IMR-90 (cell line): ENCODE measurements around the gene GRB10. TPM values are rescaled to one million over a fixed set of nuclear protein-coding genes. Genes with fewer than 3 reads are reported as not detected.

Source experiments
- ATAC-seq: fragments of 200-7000 bp; cut with Tn5 transposase; 2 replicates; pipeline ENCODE4 v1.9.1; 2020; ENCODE audit warnings: low read depth, mild to moderate bottlenecking, moderate library complexity
- BruUV-seq: library from RNA; stranded (reverse); fragments of 400-500 nt; replicated peaks from 2 replicates; lab custom pipeline; 2021; lab: Mats Ljungman, UMichigan
- CTCF ChIA-PET: fragments of 300-600 bp; formaldehyde crosslinking; extraction: SDS; loops from one replicate; lab custom pipeline; 2021; ENCODE audit warnings: antibody characterized with exemption; lab: Yijun Ruan, JAX
- POLR2A ChIA-PET: fragments of 300-600 bp; sonication (Branson Sonifier 250); formaldehyde crosslinking; loops from one replicate; lab custom pipeline; 2022; ENCODE audit warnings: antibody characterized with exemption; ENCODE audit not compliant: unreplicated experiment; lab: Charles Lee
- DNase-seq: peaks from one replicate; pipeline ENCODE4 v3.0.0; 2013
- H2AFZ ChIP-seq: replicated peaks from 2 replicates; pipeline ENCODE3; 2013; ENCODE audit warnings: low read length, mild to moderate bottlenecking; ENCODE audit not compliant: poor library complexity
- H2AK5ac ChIP-seq: 2 replicates; pipeline ENCODE4 v1.6.1; 2013; ENCODE audit warnings: low read depth, low read length, inconsistent platforms
- H2AK9ac ChIP-seq: replicated peaks from 2 replicates; pipeline ENCODE3; 2013; ENCODE audit warnings: mild to moderate bottlenecking, low read depth, low read length, moderate library complexity; ENCODE audit not compliant: poor library complexity
- H2BK120ac ChIP-seq: 2 replicates; pipeline ENCODE4 v1.6.1; 2013; ENCODE audit warnings: low read depth, low read length, inconsistent platforms
- H2BK15ac ChIP-seq: 3 replicates; pipeline ENCODE4 v1.6.1; 2013; ENCODE audit warnings: low read depth, low read length, inconsistent platforms
- H2BK20ac ChIP-seq: 2 replicates; pipeline ENCODE4 v1.6.1; 2013; ENCODE audit warnings: low read depth, mild to moderate bottlenecking, inconsistent platforms, low read length, moderate library complexity
- H2BK5ac ChIP-seq: 2 replicates; pipeline ENCODE4 v1.6.1; 2013; ENCODE audit warnings: mild to moderate bottlenecking, low read depth, low read length, inconsistent platforms; ENCODE audit not compliant: poor library complexity, severe bottlenecking
- H3K14ac ChIP-seq: replicated peaks from 2 replicates; pipeline ENCODE4 v1.6.1; 2013; ENCODE audit warnings: low read depth, low read length, inconsistent platforms
- H3K18ac ChIP-seq: 2 replicates; pipeline ENCODE4 v1.6.1; 2013; ENCODE audit warnings: low read depth, low read length, control low read depth
- H3K23ac ChIP-seq: 2 replicates; pipeline ENCODE4 v1.6.1; 2013; ENCODE audit warnings: low read depth, low read length, inconsistent platforms
- H3K27ac ChIP-seq: 2 replicates; pipeline ENCODE4 v1.5.1; 2013; ENCODE audit warnings: mild to moderate bottlenecking, control low read depth, low read length; ENCODE audit not compliant: insufficient read depth
- H3K27me3 ChIP-seq: 2 replicates; pipeline ENCODE4 v1.6.1; 2013; ENCODE audit warnings: low read length; ENCODE audit not compliant: control insufficient read depth, insufficient read depth
- H3K36me3 ChIP-seq: 2 replicates; pipeline ENCODE4 v1.6.1; 2013; ENCODE audit warnings: low read length, mixed read lengths; ENCODE audit not compliant: control insufficient read depth, insufficient read depth
- H3K4ac ChIP-seq: 2 replicates; pipeline ENCODE4 v1.6.1; 2013; ENCODE audit warnings: low read depth, low read length, inconsistent platforms
- H3K4me1 ChIP-seq: 2 replicates; pipeline ENCODE4 v1.6.1; 2013; ENCODE audit warnings: low read length, mixed read lengths; ENCODE audit not compliant: control insufficient read depth, insufficient read depth
- H3K4me2 ChIP-seq: 2 replicates; pipeline ENCODE4 v1.6.1; 2013; ENCODE audit warnings: low read depth, mild to moderate bottlenecking, control low read depth, low read length, moderate library complexity
- H3K4me3 ChIP-seq: 2 replicates; pipeline ENCODE4 v1.5.1; 2013; ENCODE audit warnings: low read depth, mild to moderate bottlenecking, control low read depth, low read length, moderate library complexity; ENCODE audit not compliant: insufficient read depth
- H3K56ac ChIP-seq: 2 replicates; pipeline ENCODE4 v1.6.1; 2013; ENCODE audit warnings: low read length, inconsistent platforms; ENCODE audit not compliant: insufficient read depth; ENCODE audit errors: extremely low read depth
- H3K79me1 ChIP-seq, 2 experiments: 2 replicates each; pipeline ENCODE4 v1.6.1; 2013; ENCODE audit warnings: low read length in 2 of 2, inconsistent platforms in 1 of 2, low read depth in 1 of 2
- H3K9ac ChIP-seq: 2 replicates; pipeline ENCODE4 v1.6.1; 2013; ENCODE audit warnings: low read depth, low read length, control low read depth
- H3K9me1 ChIP-seq: 2 replicates; pipeline ENCODE4 v1.6.1; 2013; ENCODE audit warnings: low read length, inconsistent platforms; ENCODE audit not compliant: insufficient read depth
- H3K9me3 ChIP-seq: 2 replicates; pipeline ENCODE4 v1.6.1; 2013; ENCODE audit warnings: low read length; ENCODE audit not compliant: control insufficient read depth, insufficient read depth
- H4K20me1 ChIP-seq: 2 replicates; pipeline ENCODE4 v1.6.1; 2013; ENCODE audit warnings: low read length, inconsistent platforms; ENCODE audit not compliant: insufficient read depth
- H4K5ac ChIP-seq: 2 replicates; pipeline ENCODE4 v1.6.1; 2013; ENCODE audit warnings: mild to moderate bottlenecking, low read depth, low read length, control low read depth
- H4K8ac ChIP-seq, 2 experiments: 2 replicates each; pipeline ENCODE4 v1.6.1; 2013; ENCODE audit warnings: low read depth in 2 of 2, low read length in 2 of 2, control low read depth in 1 of 2, inconsistent platforms in 1 of 2
- H4K91ac ChIP-seq: 2 replicates; pipeline ENCODE4 v1.6.1; 2013; ENCODE audit warnings: low read depth, low read length, inconsistent platforms; ENCODE audit not compliant: insufficient read depth
- BHLHE40 ChIP-seq: fragments of 150-350 bp; IDR thresholded peaks from 2 replicates; pipeline ENCODE4 v1.6.1; 2016; ENCODE audit warnings: mild to moderate bottlenecking, low read depth, low read length
- CEBPB ChIP-seq: IDR thresholded peaks from 2 replicates; pipeline ENCODE4 v1.6.1; 2012; ENCODE audit warnings: low read depth, low read length, improper control_type of control experiment
- CHD1 ChIP-seq: IDR thresholded peaks from 2 replicates; pipeline ENCODE4 v1.6.1; 2012; ENCODE audit warnings: low read depth, low read length, improper control_type of control experiment
- CTCF ChIP-seq: conservative IDR thresholded peaks from 2 replicates; pipeline ENCODE4 v1.5.1; 2012; ENCODE audit warnings: mild to moderate bottlenecking, low read depth, low read length, improper control_type of control experiment
- ELK1 ChIP-seq: fragments of 150-350 bp; IDR thresholded peaks from 2 replicates; pipeline ENCODE4 v1.6.1; 2016; ENCODE audit warnings: low read depth, mild to moderate bottlenecking, low read length, moderate library complexity, borderline replicate concordance
- FOS ChIP-seq: fragments of 150-350 bp; IDR thresholded peaks from 2 replicates; pipeline ENCODE4 v1.6.1; 2016; ENCODE audit warnings: low read depth, low read length
- MAFK ChIP-seq: IDR thresholded peaks from 2 replicates; pipeline ENCODE4 v1.6.1; 2012; ENCODE audit warnings: low read depth, low read length, improper control_type of control experiment
- MAZ ChIP-seq: IDR thresholded peaks from 2 replicates; pipeline ENCODE4 v1.6.1; 2012; ENCODE audit warnings: low read depth, mild to moderate bottlenecking, low read length, improper control_type of control experiment, moderate library complexity, borderline replicate concordance
- MXI1 ChIP-seq: IDR thresholded peaks from 2 replicates; pipeline ENCODE4 v1.6.1; 2012; ENCODE audit warnings: low read depth, mild to moderate bottlenecking, low read length, moderate library complexity, borderline replicate concordance
- NFE2L2 ChIP-seq: fragments of 150-350 bp; IDR thresholded peaks from 2 replicates; pipeline ENCODE4 v1.6.1; 2016; ENCODE audit warnings: low read depth, mild to moderate bottlenecking, low read length
- POLR2A ChIP-seq: IDR thresholded peaks from 2 replicates; pipeline ENCODE4 v1.6.1; 2012; ENCODE audit warnings: mild to moderate bottlenecking, low read depth, low read length
- RAD21 ChIP-seq: IDR thresholded peaks from 2 replicates; pipeline ENCODE4 v1.6.1; 2012; ENCODE audit warnings: low read length, improper control_type of control experiment
- RCOR1 ChIP-seq: IDR thresholded peaks from 2 replicates; pipeline ENCODE4 v1.6.1; 2012; ENCODE audit warnings: mild to moderate bottlenecking, low read length, improper control_type of control experiment; ENCODE audit not compliant: insufficient replicate concordance
- RFX5 ChIP-seq: IDR thresholded peaks from 2 replicates; pipeline ENCODE4 v1.8.0; 2012; ENCODE audit warnings: low read depth, mild to moderate bottlenecking, low read length, moderate library complexity
- SMC3 ChIP-seq: fragments of 150-350 bp; IDR thresholded peaks from 2 replicates; pipeline ENCODE4 v1.6.1; 2016; ENCODE audit warnings: low read depth, mild to moderate bottlenecking, antibody characterized with exemption, low read length, moderate library complexity
- USF2 ChIP-seq: fragments of 150-350 bp; IDR thresholded peaks from 2 replicates; pipeline ENCODE4 v1.6.1; 2017; ENCODE audit warnings: mild to moderate bottlenecking, antibody characterized with exemption, low read length, low read depth
- WGBS, 2 experiments: methylation state at CpG; one replicate each; pipeline versions ENCODE4 v1.1.5 to v1.1.7; 2013; ENCODE audit warnings: missing lambda C conversion rate in 2 of 2; ENCODE audit not compliant: insufficient read length in 1 of 2; ENCODE audit errors: extremely low coverage in 2 of 2; 5-methylcytosine and 5-hydroxymethylcytosine counted together
- dilution Hi-C: fragments of 300-500 bp; cut with HindIII; formaldehyde crosslinking; loops from one replicate; pipeline ENCODE4 v1.14.3; 2018; ENCODE audit warnings: low sequenced_read_pairs; ENCODE audit not compliant: unreplicated experiment
- in situ Hi-C: fragments of 300-500 bp; cut with MboI; formaldehyde crosslinking; loops from 3 replicates; pipeline ENCODE4 v1.14.3; 2019; ENCODE audit warnings: low sequenced_read_pairs, inconsistent platforms, mixed read lengths
- intact Hi-C: fragments of 100-400 bp; cut with micrococcal nuclease; formaldehyde crosslinking; loops from 2 replicates; pipeline ENCODE4 v1.10.0; 2022
- polyA plus RNA-seq, 3 experiments: library from polyadenylated mRNA; depleted of rRNA; stranded (reverse); fragments of >200 nt; gene quantifications; 2 replicates each; pipeline ENCODE4 v1.2.3, GENCODE V29; 2012; ENCODE audit warnings: low replicate concordance in 1 of 3
- total RNA-seq: library from RNA; depleted of rRNA; stranded (reverse); fragments of >200 nt; gene quantifications from 2 replicates; pipeline ENCODE4 v1.2.3, GENCODE V29; 2012

Gene GRB10
- total and polyA plus RNA-seq, 2 of the 4 experiments (the other 2 are of a cell fraction), result 6.3 to 15.1 TPM

- Histone ChIP-seq H4K91ac (no peak overlapping the region), H2AK5ac (no peak overlapping the region), H3K27me3 (no peaks in the 10 kb centered on the region), H3K56ac (no peak overlapping the region), H3K79me1 (peaks cover 38 to 72% of the 10 kb centered on the region in 2 experiments), H3K9me3 (no peaks in the 10 kb centered on the region), H3K4me3 (no peak overlapping the region), H4K5ac (no peak overlapping the region), H2AK9ac (no peak overlapping the region), H3K4me2 (no peak overlapping the region), H2BK20ac (no peak overlapping the region), H4K8ac (no peak overlapping the region), H3K36me3 (peaks cover 7% of the 10 kb centered on the region), H3K18ac (no peak overlapping the region), H2BK15ac (no peak overlapping the region), H3K14ac (no peak overlapping the region), H3K9ac (no peak overlapping the region), H3K9me1 (peaks cover 19% of the 10 kb centered on the region), H3K4ac (no peak overlapping the region), H3K4me1 (peaks cover 17% of the 10 kb centered on the region), H2BK120ac (no peak overlapping the region), H3K23ac (no peak overlapping the region), H2BK5ac (no peak overlapping the region), H3K27ac (no peak overlapping the region), H2AFZ (no peak overlapping the region), H4K20me1 (peaks cover 47% of the 10 kb centered on the region)
- dilution Hi-C loops, result no loop called here
- POLR2A ChIA-PET, result no interaction called here
- BruUV-seq, result no TSS peak
- TF ChIP-seq ELK1 (no peak), RFX5 (no peak), CTCF (no peak), RAD21 (no peak), FOS (no peak), CHD1 (no peak), SMC3 (no peak), CEBPB (no peak), NFE2L2 (no peak), MXI1 (no peak), RCOR1 (no peak), POLR2A (no peak), BHLHE40 (no peak), USF2 (no peak), MAFK (no peak), MAZ (no peak)
- intact Hi-C loops, result no loop called here
- no CpG with 5 or more reads among the region's 5 CpGs for WGBS, 2 experiments
- ATAC-seq, result peak; percentile 54
- in situ Hi-C loops, result no loop called here
- DNase-seq, result peak; percentile 58
- CTCF ChIA-PET, result interaction anchor here (0.8 kb wide), 1 partner anchor 25 kb away, joined by 4 read pairs; no protein-coding TSS in a partner anchor
Observed at GRCh38 chr7:50729962-50730361, 52.7 kb downstream of the GRB10 start.
